ENCODE data around the gene AP2A1. TPM values are rescaled to one million over a fixed set of nuclear protein-coding genes. Genes with fewer than 3 reads are reported as not detected.

AP2A1 gene
- total and polyA plus RNA-seq, 2 donors (not counting 3 experiments of a cell fraction or from before 2014, with no cell fraction given): 108 to 113 TPM

- Histone ChIP-seq H3K36me3 (ENCODE audit: control insufficient read depth in 2 of 2, extremely low read depth in 1 of 2, insufficient read depth in 2 of 2, low read length in 2 of 2) (peaks cover 0 to 12% of the 10 kb centered on the region in 2 experiments), H3K4me1 (ENCODE audit: control insufficient read depth, extremely low read depth, insufficient read depth, low read length) (peaks cover 24% of the 10 kb centered on the region), H3K27ac (ENCODE audit: insufficient read depth, low read depth, low read length) (peak within 1 kb of the TSS; percentile 68), H3K4me3 (replicated peaks in 1 of 3; ENCODE audit: insufficient read depth in 1 of 3, low read depth in 1 of 3, low read length in 3 of 3) (peak within 1 kb of the TSS; percentile 15 to 67 (median 57)), H3K9me1 (replicated peaks; ENCODE audit: control insufficient read depth, extremely low read depth, insufficient read depth, low read length) (no peaks in the 10 kb centered on the region), H3K79me2 (ENCODE audit: control insufficient read depth, insufficient read depth, low read length) (peaks cover 25% of the 10 kb centered on the region), H3K4me2 (ENCODE audit: insufficient read depth, low read length) (peak within 1 kb of the TSS; percentile 72), H3K27me3 (ENCODE audit: control insufficient read depth in 2 of 2, insufficient read depth in 2 of 2, low read length in 2 of 2) (no peaks in the 10 kb centered on the region), H4K20me1 (replicated peaks; ENCODE audit: control insufficient read depth, extremely low read depth, insufficient read depth, low read length) (no peaks in the 10 kb centered on the region), H3K9ac (replicated peaks; ENCODE audit: extremely low read depth, insufficient read depth, low read length) (peak within 1 kb of the TSS; percentile 73), H2AFZ (ENCODE audit: low read depth, low read length) (peak within 1 kb of the TSS; percentile 18), H3K9me3 (replicated peaks; ENCODE audit: control insufficient read depth, insufficient read depth, low read length) (no peaks in the 10 kb centered on the region)
- FAIRE-seq (peak; percentile 91), DNase-seq (ENCODE audit: low read depth, low spot score) (peak; percentile 91)
- ChIA-PET CTCF (interaction anchor here (0.8 to 1.8 kb wide), 6 partner anchors 15 to 129 kb away, joined by 3 to 15 read pairs (median 4); partner anchors contain the start of genes FUZ and MED25), POLR2A (interaction anchor here (0.6 to 1.2 kb wide), 3 partner anchors 15 to 80 kb away, joined by 5 to 6 read pairs (median 6); no protein-coding TSS in a partner anchor)
- TF ChIP-seq POLR2A (IDR thresholded peaks at IDR 0.05; ENCODE audit: low read depth, low read length): peak; percentile 71
- no peak for TF ChIP-seq JUN (IDR thresholded peaks at IDR 0.05; ENCODE audit: borderline replicate concordance, insufficient read depth, insufficient read length, low read depth)
- TF ChIP-seq FOS (IDR thresholded peaks at IDR 0.05; ENCODE audit: borderline replicate concordance, insufficient read depth, low read length): peak; percentile 9
- TF ChIP-seq POLR2AphosphoS5 (IDR thresholded peaks at IDR 0.05; ENCODE audit: insufficient read depth, low read depth, low read length): peak; percentile 93
- intact Hi-C loops (cut with micrococcal nuclease): loop anchor here (1.0 kb wide), 4 partner anchors 17 to 84 kb away; partner anchors contain the start of genes FUZ and PNKP
- BruUV-seq (replicated peaks): TSS peak; percentile 37
- dilution Hi-C loops (cut with MboI; ENCODE audit: extremely low pct_ligation_motif_present, low sequenced_read_pairs): no loop called here
These were observed 83.9 kb downstream of the AP2A1 start, which contains the start of gene PTOV1 for GRCh38 chr19:49850487-49851342. Gene PTOV1, plus strand, starts transcription at chr19:49851159.
